ENCODE results near the gene SLC35F1. TPM values are rescaled to one million over a fixed set of nuclear protein-coding genes. Genes with fewer than 3 reads are reported as not detected.

The SLC35F1 gene
- total and polyA plus RNA-seq, 10 of the 15 experiments (the other 5 are each of a cell fraction or from before 2014, with no cell fraction given), result 0.01 TPM; not detected in 9

- TF ChIP-seq CHD2 (IDR thresholded peaks at IDR 0.05; ENCODE audit: borderline replicate concordance, low read depth, low read length), result no peak
- no peak for TF ChIP-seq SIX5 (IDR thresholded peaks at IDR 0.05; ENCODE audit: low read depth, low read length, severe bottlenecking)
- no peak for TF ChIP-seq KAT2A (conservative IDR thresholded peaks at IDR 0.05; ENCODE audit: control insufficient read depth, low read depth, low read length)
Observed at GRCh38 chr6:117951783-117952182, 44.7 kb downstream of the SLC35F1 start (continued).

DNA sequence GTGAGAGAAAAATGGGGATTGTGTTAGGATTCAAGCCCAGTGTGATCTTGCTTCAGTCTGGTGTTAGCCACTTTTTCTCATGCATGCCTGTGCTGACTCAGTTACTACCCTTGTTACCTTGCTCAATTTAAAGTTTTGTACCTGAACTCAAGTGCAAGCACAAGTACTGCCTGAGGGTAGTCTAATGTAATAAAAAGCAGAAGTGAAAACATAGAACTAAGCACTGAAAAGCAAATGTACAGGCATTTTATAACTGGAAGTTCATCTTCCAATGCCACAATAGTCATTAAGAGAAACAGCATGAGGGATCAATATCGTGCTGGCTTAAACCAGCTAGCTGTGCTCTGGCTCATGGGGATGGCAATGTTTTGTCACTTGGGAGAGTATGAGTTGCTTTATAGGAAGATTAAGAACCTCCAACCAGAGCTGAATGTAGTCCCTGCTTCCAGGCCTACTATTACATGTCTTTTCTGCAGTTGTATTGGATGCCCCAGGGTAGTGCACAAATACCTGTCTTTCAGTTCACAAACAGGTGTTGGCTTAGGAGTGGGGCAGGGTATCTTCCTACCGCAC, 48.7 kb downstream of the SLC35F1 start:
- TF ChIP-seq DPF2 (IDR thresholded peaks at IDR 0.05) (no peak), IKZF2 (IDR thresholded peaks at IDR 0.05) (0 out of 4 replicates have a peak, but pooled peaks of 1 of the 2 experiments have one; percentile 11), ELK1 (IDR thresholded peaks at IDR 0.05; ENCODE audit: low read depth, low read length) (no peak), SPI1 (IDR thresholded peaks at IDR 0.05; ENCODE audit: borderline replicate concordance, insufficient read depth, low read depth, low read length) (peak; percentile 91), TCF7 (IDR thresholded peaks at IDR 0.05; ENCODE audit: borderline replicate concordance) (no peak), BRCA1 (IDR thresholded peaks at IDR 0.05; ENCODE audit: low read depth, low read length) (no peak), RAD21 (IDR thresholded peaks at IDR 0.05; ENCODE audit: insufficient read depth, low read depth, low read length) (no peak), POLR2AphosphoS5 (IDR thresholded peaks at IDR 0.05; ENCODE audit: low read length) (no peak), YY1 (IDR thresholded peaks at IDR 0.05; ENCODE audit: low read depth, low read length) (no peak), POLR2A (IDR thresholded peaks at IDR 0.05; ENCODE audit: low read depth, low read length) (no peak)
- TF ChIP-seq, protein P1, sequence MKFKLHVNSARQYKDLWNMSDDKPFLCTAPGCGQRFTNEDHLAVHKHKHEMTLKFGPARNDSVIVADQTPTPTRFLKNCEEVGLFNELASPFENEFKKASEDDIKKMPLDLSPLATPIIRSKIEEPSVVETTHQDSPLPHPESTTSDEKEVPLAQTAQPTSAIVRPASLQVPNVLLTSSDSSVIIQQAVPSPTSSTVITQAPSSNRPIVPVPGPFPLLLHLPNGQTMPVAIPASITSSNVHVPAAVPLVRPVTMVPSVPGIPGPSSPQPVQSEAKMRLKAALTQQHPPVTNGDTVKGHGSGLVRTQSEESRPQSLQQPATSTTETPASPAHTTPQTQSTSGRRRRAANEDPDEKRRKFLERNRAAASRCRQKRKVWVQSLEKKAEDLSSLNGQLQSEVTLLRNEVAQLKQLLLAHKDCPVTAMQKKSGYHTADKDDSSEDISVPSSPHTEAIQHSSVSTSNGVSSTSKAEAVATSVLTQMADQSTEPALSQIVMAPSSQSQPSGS (IDR thresholded peaks at IDR 0.05; ENCODE audit: low read length), result no peak
- ChIA-PET SMC1A (ENCODE audit: uncharacterized antibody, unreplicated experiment) (no interaction called here), CTCF (interaction anchor here (2.0 kb wide), 1 partner anchor 19 kb away, joined by 6 read pairs; no protein-coding TSS in a partner anchor), POLR2A (no interaction called here), RAD21 (ENCODE audit: unreplicated experiment) (no interaction called here)
- H3K4me3 ChIP-seq, result no peak overlapping the region
- no peaks in the 10 kb centered on the region for H3K9me3 ChIP-seq (replicated peaks; ENCODE audit: control insufficient read depth, insufficient read depth, low read length)
- H3K79me2 ChIP-seq (ENCODE audit: control insufficient read depth, insufficient read depth, low read length), result no peaks in the 10 kb centered on the region
- H3K27ac ChIP-seq (ENCODE audit: control insufficient read depth, insufficient read depth), result no peak overlapping the region
- H2AFZ ChIP-seq (ENCODE audit: control insufficient read depth, low read depth, low read length), result no peak overlapping the region
- WGBS (ENCODE audit: insufficient coverage, insufficient replicate concordance, low lambda C conversion rate, missing lambda C conversion rate), result 38% methylated on average over 2 of the region's 2 CpGs
- in situ Hi-C loops (cut with MboI), result no loop called here
- DNase-seq (ENCODE audit: low read depth, low spot score), result no peak
- no TSS peak for BruUV-seq (replicated peaks)
- FAIRE-seq, result no peak
- peak; percentile 67 for ATAC-seq
- H3K4me1 ChIP-seq (ENCODE audit: control insufficient read depth, insufficient read depth, low read length), result no peaks in the 10 kb centered on the region
- no peak overlapping the region for H3K9ac ChIP-seq (ENCODE audit: control insufficient read depth, insufficient read depth, low read length)
- no peaks in the 10 kb centered on the region; a peak in 1 of 4 replicates for H3K27me3 ChIP-seq (replicated peaks in 1 of 2; ENCODE audit: control insufficient read depth in 2 of 2, insufficient read depth in 2 of 2, low read length in 1 of 2)
- H3K36me3 ChIP-seq (ENCODE audit: control insufficient read depth in 2 of 2, insufficient read depth in 2 of 2, low read length in 1 of 2), result no peaks in the 10 kb centered on the region
- no peaks in the 10 kb centered on the region for H4K20me1 ChIP-seq (ENCODE audit: control insufficient read depth, insufficient read depth)
- intact Hi-C loops (cut with micrococcal nuclease; ENCODE audit: unreplicated experiment), result no loop called here
- H3K4me2 ChIP-seq (ENCODE audit: control insufficient read depth, insufficient read depth), result no peak overlapping the region
